HG03469 (cell line): ENCODE measurements around the gene SLIT3.
A peak's percentile ranks its signal among the peaks of the same experiment; 100 is the strongest.

ENCODE experiments used
- ATAC-seq: cut with Tn5 transposase; IDR thresholded peaks from one replicate; pipeline ENCODE4 v1.9.1; 2021; ENCODE audit warnings: mild to moderate bottlenecking, moderate library complexity, moderate number of reproducible peaks; ENCODE audit not compliant: unreplicated experiment

The SLIT3 gene

DNA sequence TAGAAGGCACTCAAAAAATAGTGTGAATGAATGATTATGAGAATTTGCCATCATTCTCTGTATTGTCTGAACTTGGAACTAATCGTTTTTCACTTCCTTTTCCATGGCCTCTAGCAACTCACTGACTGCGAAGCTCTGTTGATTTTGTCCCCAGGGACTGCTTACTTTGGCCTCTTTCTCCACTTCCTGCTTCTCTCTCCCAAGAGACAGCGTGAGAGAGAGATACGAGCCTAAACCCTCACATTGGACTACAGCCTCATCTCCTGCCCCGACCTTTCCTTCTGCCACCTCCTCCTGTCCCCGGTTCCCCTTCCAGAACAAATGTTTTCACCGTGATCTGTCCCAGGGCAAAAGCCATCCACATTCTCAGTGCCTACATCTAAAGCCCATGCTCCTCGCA, 421.0 kb downstream of the SLIT3 start:
- peak; percentile 95 for ATAC-seq

DNA sequence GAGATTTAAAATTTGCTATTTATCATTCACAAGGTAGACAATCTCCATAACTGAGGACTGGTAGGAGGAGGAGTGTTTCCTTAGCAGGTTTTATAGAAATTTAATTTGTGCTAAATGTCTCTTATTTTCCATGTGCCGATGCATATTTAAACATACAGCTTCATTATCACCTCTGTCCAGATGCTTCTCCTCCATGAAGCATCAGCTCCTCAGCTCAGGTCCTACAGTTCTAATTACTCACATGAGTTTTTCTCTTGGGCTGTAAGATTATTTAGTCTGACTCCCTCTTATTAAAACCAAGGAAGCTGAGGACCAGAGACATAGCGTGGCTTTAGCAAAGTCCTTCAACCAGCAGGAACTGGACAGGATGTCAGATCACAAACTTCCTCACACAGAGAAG, 421.6 kb downstream of the SLIT3 start:
- ATAC-seq = no peak

DNA sequence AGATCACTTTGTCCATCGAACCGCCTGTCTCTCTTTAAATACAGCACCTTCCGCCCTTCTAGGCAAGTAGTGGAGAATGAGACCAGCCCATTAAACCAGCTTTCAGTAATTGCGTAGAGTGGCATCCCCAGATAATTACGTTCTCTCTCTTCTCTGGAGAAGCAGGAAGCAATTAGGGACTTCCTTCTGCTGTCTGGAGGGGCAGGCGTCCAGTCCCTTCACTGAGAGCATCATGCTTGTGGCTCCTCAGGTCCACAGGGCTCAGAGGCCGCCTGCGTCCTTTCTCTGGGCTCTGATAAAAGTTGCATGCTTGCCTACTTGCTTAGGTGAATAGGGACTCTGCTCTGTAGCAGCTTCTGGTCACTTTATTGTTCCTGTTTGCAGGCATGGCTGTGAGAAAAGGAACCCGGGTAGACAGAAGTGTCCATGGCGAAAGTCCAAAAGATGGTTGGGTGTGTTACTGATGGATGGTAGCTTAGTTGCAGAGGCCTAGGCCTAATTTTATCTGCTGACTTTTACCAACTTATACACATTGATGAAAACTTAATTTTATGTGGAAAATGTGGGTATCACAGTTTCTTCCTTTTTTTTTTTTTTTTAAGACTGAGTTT, 422.7 kb downstream of the SLIT3 start:
- ATAC-seq = no peak

DNA sequence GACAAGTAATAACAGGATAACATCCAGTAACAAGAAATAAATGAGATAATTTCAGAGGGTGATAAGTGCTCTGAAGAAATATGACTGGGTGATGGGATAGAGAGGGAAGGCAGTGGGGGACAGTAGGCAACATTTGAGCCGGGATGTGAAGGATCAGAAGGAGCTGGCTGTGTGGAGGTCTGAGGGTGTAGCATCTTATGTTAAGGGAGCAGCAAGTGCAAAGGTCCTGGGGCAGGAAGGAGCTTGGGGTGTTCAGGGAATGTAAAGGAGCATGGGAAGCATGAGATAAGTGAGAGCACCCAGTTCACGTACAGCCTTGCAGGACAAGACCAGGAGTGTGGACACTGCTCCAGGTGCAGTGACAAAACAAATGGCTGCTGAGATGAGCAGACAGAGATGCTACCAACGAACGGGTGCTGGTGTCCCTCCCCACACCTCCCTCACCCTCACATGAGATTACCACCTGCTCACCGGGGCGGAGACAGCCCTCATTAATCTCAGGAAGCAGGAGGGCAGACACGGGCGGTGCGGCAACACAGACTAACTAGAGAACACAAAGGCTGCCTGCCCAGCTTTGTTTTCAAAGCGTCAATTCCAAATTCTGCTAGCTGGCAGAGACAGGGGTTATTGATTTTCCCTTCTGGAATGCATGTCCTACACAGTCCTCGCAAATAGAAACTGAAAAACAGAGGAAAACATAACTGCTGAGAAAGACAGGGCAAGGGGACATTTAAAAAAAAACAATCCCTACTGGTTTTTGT, 423.6 kb downstream of the SLIT3 start:
- no peak for ATAC-seq

DNA sequence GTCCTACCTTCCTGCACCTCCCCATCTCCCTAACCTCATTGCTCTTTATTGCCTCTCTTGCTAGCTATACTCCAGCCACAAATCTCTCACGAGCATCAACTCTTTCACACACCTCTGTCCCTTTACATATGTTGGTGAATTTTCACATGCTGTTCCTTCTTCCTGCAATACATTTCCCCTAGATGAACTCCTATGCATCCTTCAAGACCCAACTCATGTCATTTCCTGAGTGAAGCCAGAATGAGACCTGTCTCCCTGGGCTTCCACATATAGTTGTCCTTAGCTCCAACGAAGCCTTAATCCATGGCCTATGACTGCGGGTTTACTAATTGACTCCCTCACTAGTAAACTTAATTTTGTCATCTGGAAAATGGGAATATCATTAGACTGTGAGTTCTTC, 424.5 kb downstream of the SLIT3 start:
- no peak for ATAC-seq

DNA sequence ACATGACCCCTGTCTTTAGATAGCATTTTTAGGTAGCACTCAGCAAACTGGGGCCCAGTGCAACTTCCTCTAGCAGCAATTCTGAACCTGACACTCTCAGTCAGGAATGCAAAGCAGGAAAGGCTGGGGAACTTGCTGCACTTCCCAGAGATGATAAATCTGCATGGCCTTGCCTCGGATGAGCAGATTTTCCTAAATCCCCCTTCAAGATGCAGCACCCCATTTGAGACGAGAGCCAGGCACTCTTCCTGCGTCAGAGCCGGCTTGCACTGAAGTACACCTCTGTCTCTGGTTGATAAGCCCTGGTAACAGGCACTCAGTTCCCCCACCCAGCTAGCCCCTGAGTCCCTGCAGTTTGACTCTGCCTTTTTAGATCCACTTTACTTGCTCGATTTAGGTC, 425.1 kb downstream of the SLIT3 start:
- no peak for ATAC-seq

DNA sequence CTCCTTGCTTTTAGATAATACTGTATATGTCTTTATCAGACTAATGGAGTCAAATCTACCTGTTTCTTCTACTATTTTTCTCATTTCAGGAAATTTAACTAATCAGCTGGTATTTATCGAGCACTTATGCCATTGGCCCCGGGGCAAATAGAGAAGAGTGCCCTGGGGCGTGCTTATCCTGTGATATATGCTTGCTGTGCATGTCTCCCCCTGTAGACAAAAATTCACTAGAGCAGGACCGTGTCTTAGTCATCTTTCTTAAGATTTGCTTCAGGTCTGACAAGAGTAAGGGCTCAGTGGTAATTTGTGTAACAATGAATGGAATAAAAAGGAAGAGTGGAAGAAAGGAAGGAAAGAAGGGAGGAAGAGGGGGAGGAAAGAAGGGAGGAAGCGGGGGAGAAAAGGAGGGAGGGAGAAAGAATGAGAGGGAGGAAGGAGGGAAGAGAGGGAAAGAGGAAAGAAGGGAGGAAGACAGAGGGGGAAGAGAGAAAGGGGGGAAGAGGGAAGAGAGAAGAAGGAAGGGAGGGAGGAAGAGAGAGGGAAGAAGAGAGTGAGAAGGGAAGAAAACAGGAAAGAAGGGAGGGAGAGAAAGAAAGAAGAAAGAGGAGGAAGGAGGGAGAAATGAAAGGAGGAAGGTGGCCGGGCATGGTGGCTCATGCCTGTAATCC, 426.1 kb downstream of the SLIT3 start:
- ATAC-seq = no peak

DNA sequence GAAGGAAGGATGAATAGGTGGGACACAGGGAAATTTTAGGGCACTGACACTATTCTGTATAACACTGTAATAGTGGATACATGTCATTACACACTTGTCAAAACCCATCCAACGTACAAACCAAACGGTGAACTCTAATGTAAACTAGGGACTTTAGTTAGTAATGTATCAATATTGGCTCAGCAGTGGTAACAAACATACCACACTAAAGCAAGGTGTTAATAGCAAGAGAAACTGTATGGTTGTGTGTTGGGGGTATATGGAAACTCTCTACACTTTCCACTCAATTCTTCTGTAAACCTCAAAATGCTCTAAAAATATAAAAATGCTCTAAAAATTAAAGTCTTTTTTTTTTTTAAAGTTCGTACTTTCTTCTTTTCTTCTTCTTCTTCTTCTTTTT, 428.7 kb downstream of the SLIT3 start:
- ATAC-seq = no peak

DNA sequence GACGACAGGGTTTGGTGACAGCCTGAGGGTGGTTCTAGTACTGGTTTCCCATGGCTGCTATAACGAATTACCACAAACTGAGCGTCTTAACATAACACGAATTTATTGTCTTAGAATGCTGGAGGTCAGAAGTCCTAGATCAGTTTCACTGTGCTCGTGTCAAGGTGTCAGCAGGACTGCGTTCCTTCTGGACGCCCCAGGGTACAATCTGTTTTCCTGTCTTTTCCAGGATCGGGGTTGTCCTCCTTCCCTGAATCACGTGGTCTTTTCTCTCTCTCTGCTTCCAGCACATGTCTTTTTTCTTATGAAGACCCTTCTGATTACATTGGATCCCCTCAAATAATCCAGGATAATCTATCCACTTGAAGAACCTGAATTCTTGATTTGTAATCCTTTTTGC, 430.0 kb downstream of the SLIT3 start:
- no peak for ATAC-seq

DNA sequence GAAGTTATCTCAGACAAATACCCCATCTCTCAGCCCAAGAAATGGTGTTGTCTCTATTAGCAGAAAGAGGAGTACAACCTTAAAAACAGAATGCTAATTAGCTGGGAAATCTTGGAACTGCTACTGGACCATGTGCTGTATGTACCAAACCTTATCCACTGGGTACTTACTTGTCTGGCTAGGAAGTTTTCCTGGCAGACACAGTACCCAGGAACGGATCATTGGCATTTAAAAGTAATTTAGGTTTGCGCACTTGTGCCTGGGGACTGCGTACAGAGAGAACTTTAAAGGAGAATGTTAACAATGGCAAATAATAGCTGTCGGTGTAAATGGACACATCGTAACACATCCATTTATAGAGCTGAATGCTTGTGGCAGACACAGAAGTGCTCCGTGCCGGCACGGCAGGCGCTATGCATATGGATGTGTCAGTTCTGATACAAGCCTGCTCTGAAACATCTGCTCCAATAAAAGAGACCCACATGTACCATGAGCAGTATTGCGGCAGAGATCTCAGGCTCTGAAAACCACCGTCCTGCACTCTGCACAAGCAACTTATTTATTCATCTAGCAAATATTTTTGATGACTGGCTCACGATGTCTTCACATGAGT, 431.2 kb downstream of the SLIT3 start:
- no peak for ATAC-seq

DNA sequence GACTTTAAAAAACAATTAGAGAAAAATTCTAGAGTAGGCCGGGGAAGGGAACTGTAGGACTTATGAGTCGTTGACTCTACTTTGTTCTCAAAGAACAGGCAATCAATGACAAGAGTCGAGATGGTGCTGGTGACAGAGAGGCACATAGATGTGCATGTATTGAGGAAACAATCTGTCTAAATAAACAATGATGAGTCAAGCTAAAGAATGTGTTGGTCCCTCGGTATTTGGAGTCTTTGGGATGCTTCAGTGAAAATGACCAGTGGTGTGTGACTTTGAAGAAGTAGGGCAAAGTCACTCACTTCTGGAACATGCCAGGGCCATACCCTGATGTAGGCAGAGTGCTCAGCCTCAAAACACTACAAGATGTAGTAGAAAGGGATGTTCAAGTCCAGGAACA, 433.7 kb downstream of the SLIT3 start:
- no peak for ATAC-seq

DNA sequence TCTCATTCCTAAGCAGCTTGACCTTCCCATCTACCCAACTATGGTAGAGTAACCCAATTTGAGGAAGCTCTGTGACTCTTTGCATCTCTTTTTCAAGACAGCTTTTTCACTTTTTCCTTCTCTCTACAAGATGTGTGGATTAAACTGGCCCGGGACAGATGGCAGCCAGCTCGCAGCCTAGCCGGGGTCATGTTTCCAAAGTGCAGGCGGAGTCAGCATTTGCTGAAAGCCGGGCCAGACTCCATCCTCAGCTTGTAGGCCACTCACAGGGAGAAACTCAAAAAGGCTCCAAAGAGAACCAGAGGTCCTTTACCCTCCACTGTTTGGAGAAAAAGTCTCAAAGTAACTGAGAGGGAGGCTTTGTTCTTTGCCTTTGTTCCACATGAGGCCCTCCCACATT, 435.0 kb downstream of the SLIT3 start:
- no peak for ATAC-seq

DNA sequence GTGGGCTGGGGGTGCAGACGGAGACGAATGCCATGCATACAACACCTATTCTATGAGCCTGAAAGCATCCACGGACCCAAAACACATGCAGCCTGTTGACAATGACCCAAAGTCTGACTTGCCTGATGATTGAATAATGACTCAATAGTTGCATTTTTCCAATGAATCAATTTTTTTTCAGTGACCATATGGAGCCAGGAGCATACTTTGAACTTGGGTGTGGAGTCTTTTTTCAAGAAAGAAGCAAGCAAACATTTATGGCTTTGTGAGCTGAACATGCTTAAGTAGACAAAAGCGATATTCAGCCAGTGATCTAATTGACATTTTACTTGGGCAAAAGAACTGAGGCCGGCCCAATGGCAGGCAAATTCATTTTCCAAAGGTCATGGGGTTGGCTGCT, 437.9 kb downstream of the SLIT3 start:
- no peak for ATAC-seq

DNA sequence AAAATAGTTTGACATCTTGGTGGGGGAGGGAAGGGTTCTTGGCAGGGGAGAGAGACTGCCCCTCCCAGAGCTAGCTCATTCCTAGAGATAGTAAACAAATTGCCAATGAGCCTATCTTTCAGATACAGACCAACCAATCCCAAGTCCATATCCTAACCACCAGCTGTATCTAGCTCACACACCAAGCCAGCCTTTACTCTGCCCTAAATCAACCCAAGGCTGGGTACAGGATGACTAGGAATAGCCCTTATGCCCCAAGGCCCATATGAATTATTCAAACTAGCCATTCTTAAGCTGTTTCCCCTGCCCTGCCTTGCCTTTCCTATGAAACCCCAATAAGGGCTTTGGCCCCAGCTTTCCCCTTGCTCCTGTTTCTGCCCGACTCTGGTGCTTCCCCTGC, 440.4 kb downstream of the SLIT3 start:
- no peak for ATAC-seq

DNA sequence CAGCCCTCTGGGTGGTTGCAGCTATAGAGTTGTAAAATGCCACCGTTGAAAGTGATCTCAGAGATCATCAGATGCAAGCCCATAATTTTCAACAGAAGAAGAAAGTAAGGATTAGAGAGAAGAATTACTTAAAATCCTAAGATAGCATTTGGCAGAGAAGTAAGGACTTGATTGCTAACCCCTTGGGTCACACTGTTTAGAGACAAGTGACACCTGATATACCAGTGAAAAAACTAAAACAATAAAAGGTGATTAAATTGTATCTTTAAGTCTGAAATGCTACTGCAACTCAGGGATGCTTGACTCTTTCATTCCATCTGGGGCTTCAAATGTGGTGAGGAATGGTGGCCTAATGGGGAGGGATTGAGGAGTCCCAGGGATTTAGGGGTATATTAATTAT, 440.9 kb downstream of the SLIT3 start:
- ATAC-seq = no peak

DNA sequence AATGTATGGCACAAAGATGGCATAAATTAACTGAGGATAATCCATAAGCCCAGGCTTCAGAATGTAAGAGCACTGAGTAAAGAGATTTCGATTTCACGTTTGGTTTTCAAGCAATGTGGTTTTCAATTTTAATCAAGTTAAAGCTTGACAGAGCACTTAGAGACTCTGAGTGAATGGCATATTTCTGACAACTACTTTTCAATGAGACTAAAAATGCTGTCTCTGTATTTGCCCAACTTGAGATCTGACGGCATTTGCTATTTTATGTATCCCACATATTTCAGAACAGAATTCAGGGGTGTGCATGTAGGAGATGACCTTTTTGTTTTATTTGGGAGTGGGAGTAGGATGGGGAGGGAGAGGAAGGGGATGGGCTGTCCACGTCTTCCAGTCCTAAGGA, 441.5 kb downstream of the SLIT3 start:
- no peak for ATAC-seq

DNA sequence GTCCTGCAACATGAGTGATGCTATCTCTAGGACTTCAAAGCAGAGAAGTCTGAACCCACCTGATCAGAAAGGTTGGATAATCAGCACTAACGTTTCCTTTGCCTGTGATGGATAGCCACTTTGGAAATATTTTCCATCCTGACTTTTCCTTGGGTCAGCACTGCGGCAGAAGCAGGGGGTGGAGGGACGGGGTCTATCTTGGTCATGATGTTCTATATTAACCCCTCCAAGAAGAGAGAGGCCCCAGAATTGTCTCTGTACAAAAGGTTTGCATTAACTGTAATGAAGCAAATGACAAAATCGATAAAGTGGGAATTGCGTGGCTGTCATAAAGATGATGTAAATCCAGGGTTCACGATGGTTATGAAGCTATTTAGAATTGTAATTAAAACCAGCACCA, 441.9 kb downstream of the SLIT3 start:
- ATAC-seq = no peak

DNA sequence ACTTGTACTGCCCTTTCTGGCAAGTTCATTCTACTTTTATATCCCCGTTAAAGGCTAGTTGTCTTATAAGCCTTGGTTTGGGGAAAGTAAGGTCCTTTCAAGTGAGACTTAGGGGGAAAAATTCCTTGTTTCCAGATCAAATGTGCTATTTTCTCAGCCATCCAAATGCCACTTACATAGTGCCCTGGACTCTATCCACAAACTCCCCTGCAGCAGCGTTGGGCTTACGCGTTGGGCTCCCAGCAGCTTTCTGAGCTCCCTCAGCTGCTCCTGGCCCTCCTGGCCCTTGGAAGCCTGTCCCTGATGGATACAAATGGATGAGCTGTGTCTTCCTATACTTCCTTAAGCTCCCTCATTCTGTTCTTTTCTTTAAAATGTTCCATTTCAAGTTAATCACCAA, 442.6 kb downstream of the SLIT3 start:
- no peak for ATAC-seq

DNA sequence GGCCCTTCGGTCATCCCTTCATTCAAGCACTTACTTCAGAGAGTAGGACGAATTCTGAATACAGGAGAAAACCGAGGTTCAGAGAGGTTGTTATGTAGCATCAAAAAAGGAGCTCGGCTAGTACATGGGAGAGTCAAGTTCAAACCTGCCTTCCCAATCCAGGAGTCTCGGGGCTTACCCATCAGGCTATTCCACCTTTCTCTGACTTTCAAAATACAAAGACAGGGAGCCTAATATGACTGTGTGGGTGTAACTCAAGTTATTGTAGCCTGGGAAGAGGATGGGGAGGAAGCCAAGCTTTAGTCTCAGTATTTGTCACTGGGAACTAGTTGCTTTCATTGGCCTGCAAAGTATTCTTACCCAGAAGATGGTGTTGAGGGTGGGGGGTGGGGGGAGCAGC, 447.0 kb downstream of the SLIT3 start:
- ATAC-seq = no peak

DNA sequence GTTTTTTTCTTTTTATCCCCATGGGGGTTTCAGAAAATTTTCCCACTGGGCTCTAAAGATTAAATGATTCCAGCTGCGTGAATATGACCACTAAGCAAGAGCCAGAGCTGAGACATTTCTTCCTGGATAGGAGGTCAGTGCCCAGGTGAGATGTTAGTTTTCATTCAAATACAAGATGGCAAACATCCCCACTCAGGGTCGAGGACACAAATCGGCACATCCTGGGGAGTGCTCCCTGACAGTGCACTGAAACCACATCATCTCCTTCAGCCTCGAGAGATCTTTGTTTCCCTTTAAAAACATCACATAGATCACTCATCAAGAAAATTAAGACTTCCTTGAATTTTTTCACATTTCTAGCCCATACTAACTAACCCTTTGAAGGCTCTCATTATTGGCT, 448.6 kb downstream of the SLIT3 start:
- ATAC-seq = no peak

DNA sequence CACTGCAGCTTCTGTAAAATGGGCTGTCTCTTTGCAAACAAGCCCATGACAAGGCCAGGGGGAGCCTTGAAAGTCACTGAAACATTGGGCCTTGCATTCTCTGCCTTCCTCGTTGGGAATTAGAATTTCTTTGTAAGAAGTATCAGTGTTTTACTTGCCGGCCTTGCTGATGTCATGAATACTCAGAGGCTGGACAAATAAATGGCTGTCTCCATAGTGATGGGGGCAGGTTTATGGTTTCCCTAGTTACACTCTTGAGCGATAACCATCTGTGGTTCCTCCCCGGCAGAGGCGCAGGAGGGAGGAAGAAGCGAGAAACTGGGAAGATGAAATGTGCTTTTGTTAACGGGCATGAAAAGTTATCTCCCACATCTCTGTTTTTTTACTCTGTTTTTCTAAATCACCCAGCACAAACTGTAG, 449.0 kb downstream of the SLIT3 start:
- peak; percentile 56 for ATAC-seq

DNA sequence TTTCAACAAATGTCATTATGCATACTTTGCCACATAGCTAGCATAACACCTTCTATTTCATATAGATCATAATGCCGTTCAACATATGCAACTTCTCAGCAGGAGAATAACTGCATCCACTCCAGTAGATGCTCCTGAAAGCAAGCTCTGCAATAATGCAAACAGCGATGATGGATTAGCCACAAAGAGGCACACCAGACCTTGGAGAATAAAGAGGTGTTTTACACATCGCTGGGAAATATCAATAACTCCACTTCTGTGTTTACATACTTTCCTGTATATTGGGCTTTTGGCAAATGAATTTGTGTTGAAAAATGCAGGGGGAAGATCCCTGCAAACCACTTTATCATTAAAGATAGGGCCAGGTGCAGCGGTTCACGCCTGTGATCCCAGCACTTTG, 450.3 kb downstream of the SLIT3 start:
- ATAC-seq = no peak
